Measurements from ENCODE around the gene PRR30.

The PRR30 gene

GRCh38 chr2:27092696-27093429 is 46.3 kb downstream of the PRR30 start:
- no peak for FAIRE-seq
- TF ChIP-seq TAF1 (IDR thresholded peaks at IDR 0.05; ENCODE audit: borderline replicate concordance, low read depth, low read length): no peak
- TF ChIP-seq POLR2AphosphoS5 (IDR thresholded peaks at IDR 0.05; ENCODE audit: low read depth, low read length): no peak
- TF ChIP-seq POLR2A (IDR thresholded peaks at IDR 0.05; ENCODE audit: low read depth, low read length): no peak
- DNase-seq (ENCODE audit: insufficient read length): no peak

GRCh38 chr2:27091746-27092695 is 47.2 kb downstream of the PRR30 start:
- TF ChIP-seq POLR2AphosphoS5 (IDR thresholded peaks at IDR 0.05; ENCODE audit: low read depth, low read length) (no peak), POLR2A (IDR thresholded peaks at IDR 0.05; ENCODE audit: low read depth, low read length) (no peak), TAF1 (IDR thresholded peaks at IDR 0.05; ENCODE audit: borderline replicate concordance, low read depth, low read length) (no peak)
- no peak for DNase-seq (ENCODE audit: insufficient read length)
- no peak for FAIRE-seq

GRCh38 chr2:27089111-27089954 is 49.9 kb downstream of the PRR30 start:
- TF ChIP-seq POLR2A (IDR thresholded peaks at IDR 0.05; ENCODE audit: low read depth, low read length) (no peak), POLR2AphosphoS5 (IDR thresholded peaks at IDR 0.05; ENCODE audit: low read depth, low read length) (no peak), TAF1 (IDR thresholded peaks at IDR 0.05; ENCODE audit: borderline replicate concordance, low read depth, low read length) (no peak)
- DNase-seq (ENCODE audit: insufficient read length) (no peak), FAIRE-seq (no peak)

- FAIRE-seq: no peak
- DNase-seq (ENCODE audit: insufficient read length): no peak
- TF ChIP-seq POLR2A (IDR thresholded peaks at IDR 0.05; ENCODE audit: low read depth, low read length): no peak
- no peak for TF ChIP-seq TAF1 (IDR thresholded peaks at IDR 0.05; ENCODE audit: borderline replicate concordance, low read depth, low read length)
- TF ChIP-seq POLR2AphosphoS5 (IDR thresholded peaks at IDR 0.05; ENCODE audit: low read depth, low read length): no peak
Observed at GRCh38 chr2:27088634-27089033, 50.6 kb downstream of the PRR30 start.

- FAIRE-seq (no peak), DNase-seq (ENCODE audit: insufficient read length) (no peak)
- no peak for TF ChIP-seq POLR2AphosphoS5 (IDR thresholded peaks at IDR 0.05; ENCODE audit: low read depth, low read length)
- TF ChIP-seq TAF1 (IDR thresholded peaks at IDR 0.05; ENCODE audit: borderline replicate concordance, low read depth, low read length): no peak
- no peak for TF ChIP-seq POLR2A (IDR thresholded peaks at IDR 0.05; ENCODE audit: low read depth, low read length)
Observed at GRCh38 chr2:27087823-27088410, 51.3 kb downstream of the PRR30 start.

Data from GM12892 (cell line).